Panc1 (cell line): ENCODE data around the gene TFE3. TPM values are rescaled to one million over a fixed set of nuclear protein-coding genes. Genes with fewer than 3 reads are reported as not detected.

ENCODE experiments used
- ATAC-seq: fragments of 200-7000 bp; cut with Tn5 transposase; 2 replicates; pipeline ENCODE4 v1.9.1; 2020; ENCODE audit warnings: mild to moderate bottlenecking, moderate library complexity
- BruUV-seq: library from RNA; stranded (reverse); fragments of 400-500 nt; replicated peaks from 2 replicates; lab custom pipeline; 2021; lab: Mats Ljungman, UMichigan
- CTCF ChIA-PET: fragments of 300-600 bp; sonication (Branson Sonifier 250); formaldehyde crosslinking; loops from one replicate; lab custom pipeline; 2022; ENCODE audit warnings: antibody characterized with exemption; lab: Charles Lee
- POLR2A ChIA-PET: fragments of 300-600 bp; sonication (Branson Sonifier 250); formaldehyde crosslinking; loops from one replicate; lab custom pipeline; 2022; ENCODE audit warnings: antibody characterized with exemption; lab: Charles Lee
- DNase-seq: peaks from one replicate; pipeline ENCODE4 v3.0.0-alpha.2; 2010; ENCODE audit warnings: low read depth, low spot score
- H3K27ac ChIP-seq: 2 replicates; pipeline ENCODE4 v1.5.1; 2011; ENCODE audit warnings: mild to moderate bottlenecking, low read length, inconsistent platforms
- H3K27me3 ChIP-seq: fragments of 200-500 bp; sonication (Bioruptor generic); 2 replicates; pipeline ENCODE4 v1.6.0; 2014; ENCODE audit warnings: low read length, inconsistent platforms; ENCODE audit not compliant: control insufficient read depth, insufficient read depth
- H3K36me3 ChIP-seq: fragments of 200-500 bp; sonication (Bioruptor generic); 2 replicates; pipeline ENCODE4 v1.5.1; 2014; ENCODE audit warnings: inconsistent platforms, mild to moderate bottlenecking, low read length, moderate library complexity; ENCODE audit not compliant: control insufficient read depth, insufficient read depth
- H3K4me1 ChIP-seq: 2 replicates; pipeline ENCODE4 v1.5.1; 2011; ENCODE audit warnings: inconsistent platforms, mild to moderate bottlenecking, low read length, moderate library complexity; ENCODE audit not compliant: control insufficient read depth, insufficient read depth
- H3K4me3 ChIP-seq, 2 experiments: 2 replicates each; pipeline ENCODE4 v1.5.1; 2011 to 2012; ENCODE audit warnings: low read depth in 2 of 2, low read length in 2 of 2, mild to moderate bottlenecking in 2 of 2, inconsistent platforms in 1 of 2, moderate library complexity in 1 of 2
- H3K9me3 ChIP-seq: fragments of 200-500 bp; sonication (Bioruptor generic); 2 replicates; pipeline ENCODE4 v1.5.1; 2014; ENCODE audit warnings: low read depth, mild to moderate bottlenecking, inconsistent platforms, low read length, moderate library complexity; ENCODE audit not compliant: control insufficient read depth, insufficient read depth
- POLR2AphosphoS5 ChIP-seq: IDR thresholded peaks from 2 replicates; pipeline ENCODE4 v1.6.1; 2012; ENCODE audit warnings: mild to moderate bottlenecking, low read depth, low read length, moderate library complexity
- SIN3A ChIP-seq: IDR thresholded peaks from 2 replicates; pipeline ENCODE4 v1.6.1; 2012; ENCODE audit warnings: low read depth, mild to moderate bottlenecking, low read length, moderate library complexity, borderline replicate concordance; ENCODE audit not compliant: insufficient read depth
- TCF7L2 ChIP-seq: IDR thresholded peaks from 2 replicates; pipeline ENCODE4 v1.6.1; 2011; ENCODE audit warnings: mild to moderate bottlenecking, low read depth, low read length, inconsistent platforms
- in situ Hi-C: cut with HindIII; loops from 2 replicates; pipeline ENCODE4 v1.10.0; 2016; ENCODE audit warnings: low sequenced_read_pairs, low pct_unique_long_range_greater_than_20kb
- intact Hi-C: fragments of 100-400 bp; cut with micrococcal nuclease; formaldehyde crosslinking; loops from one replicate; pipeline ENCODE4 v1.10.0; 2022; ENCODE audit not compliant: unreplicated experiment
- total RNA-seq: library from RNA; stranded (reverse); gene quantifications from one replicate; pipeline ENCODE4 v1.2.1, GENCODE V29; 2021; ENCODE audit not compliant: unreplicated experiment
- TF ChIP-seq, protein P1 (sequence below): fragments of 450-650 bp; IDR thresholded peaks from 2 replicates; pipeline ENCODE4 v1.5.1; 2017; ENCODE audit warnings: mild to moderate bottlenecking
- TF ChIP-seq, protein P2 (sequence below), 2 experiments: IDR thresholded peaks; 2 replicates each; pipeline ENCODE4 v1.6.1; 2011 to 2012; ENCODE audit warnings: low read depth in 2 of 2, control low read depth in 1 of 2, low read length in 1 of 2, mild to moderate bottlenecking in 1 of 2, moderate library complexity in 1 of 2; ENCODE audit not compliant: insufficient read depth in 1 of 2

TFE3 gene
- total RNA-seq, 1 experiment from 2014 or later = 45.9 TPM

DNA sequence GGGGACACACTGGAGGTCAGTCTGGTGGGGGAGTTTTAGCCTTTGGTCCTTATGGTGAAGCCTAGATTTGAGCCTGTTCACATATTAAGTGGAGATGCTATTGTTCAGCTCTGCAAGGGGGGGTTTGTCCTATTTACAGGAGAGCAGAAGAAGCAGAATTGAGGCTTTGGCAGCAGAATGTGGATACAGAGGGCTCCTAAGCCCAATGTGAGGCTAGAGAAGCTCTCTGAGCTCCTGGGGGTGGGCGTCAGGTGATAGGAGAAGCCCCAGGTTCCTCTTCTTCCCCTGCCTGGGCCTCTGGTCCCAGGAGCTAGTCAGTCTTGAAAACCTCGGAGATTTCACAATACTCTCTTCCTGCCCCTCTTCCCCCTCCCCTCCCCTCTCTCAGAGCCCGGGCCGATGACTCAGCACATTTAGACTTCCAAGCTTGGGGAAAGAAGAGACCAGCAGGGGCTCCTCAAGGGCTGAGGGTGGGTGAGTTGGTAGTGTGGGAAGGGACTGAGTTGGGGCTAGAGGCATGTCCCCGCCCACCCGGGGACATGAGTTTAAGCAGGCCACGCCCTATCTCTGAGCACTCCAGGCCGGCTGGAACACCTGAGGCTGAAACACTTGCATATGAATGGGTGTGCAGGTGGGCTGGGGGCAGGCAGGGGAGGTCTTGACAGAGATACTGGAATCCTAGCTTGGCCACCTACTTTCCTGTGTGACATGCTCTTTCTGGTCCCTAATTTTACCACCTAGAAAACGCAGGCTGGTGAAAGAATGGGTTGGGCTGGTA, 3.4 kb downstream of the TFE3 start:
- DNase-seq (no peak), ATAC-seq (no peak)
- no TSS peak for BruUV-seq
- Histone ChIP-seq H3K27ac (peak overlapping the region; percentile 57), H3K9me3 (no peaks in the 10 kb centered on the region), H3K27me3 (no peaks in the 10 kb centered on the region), H3K36me3 (no peaks in the 10 kb centered on the region; the same call in 1 of the 2 replicates), H3K4me3 (peak overlapping the region; percentile 38 to 73; a peak in 3 of 4 replicates), H3K4me1 (peaks cover 18% of the 10 kb centered on the region)
- in situ Hi-C loops = no loop called here
- intact Hi-C loops = loop anchor here (10.0 kb wide), 1 partner anchor 65 kb away; the partner anchor contains the start of gene KCND1
- POLR2A ChIA-PET = interaction anchor here (0.7 kb wide), 2 partner anchors 49 to 411 kb away, joined by 3 to 10 read pairs; no protein-coding TSS in a partner anchor
- TF ChIP-seq TCF7L2 = no peak
- TF ChIP-seq, protein P1, sequence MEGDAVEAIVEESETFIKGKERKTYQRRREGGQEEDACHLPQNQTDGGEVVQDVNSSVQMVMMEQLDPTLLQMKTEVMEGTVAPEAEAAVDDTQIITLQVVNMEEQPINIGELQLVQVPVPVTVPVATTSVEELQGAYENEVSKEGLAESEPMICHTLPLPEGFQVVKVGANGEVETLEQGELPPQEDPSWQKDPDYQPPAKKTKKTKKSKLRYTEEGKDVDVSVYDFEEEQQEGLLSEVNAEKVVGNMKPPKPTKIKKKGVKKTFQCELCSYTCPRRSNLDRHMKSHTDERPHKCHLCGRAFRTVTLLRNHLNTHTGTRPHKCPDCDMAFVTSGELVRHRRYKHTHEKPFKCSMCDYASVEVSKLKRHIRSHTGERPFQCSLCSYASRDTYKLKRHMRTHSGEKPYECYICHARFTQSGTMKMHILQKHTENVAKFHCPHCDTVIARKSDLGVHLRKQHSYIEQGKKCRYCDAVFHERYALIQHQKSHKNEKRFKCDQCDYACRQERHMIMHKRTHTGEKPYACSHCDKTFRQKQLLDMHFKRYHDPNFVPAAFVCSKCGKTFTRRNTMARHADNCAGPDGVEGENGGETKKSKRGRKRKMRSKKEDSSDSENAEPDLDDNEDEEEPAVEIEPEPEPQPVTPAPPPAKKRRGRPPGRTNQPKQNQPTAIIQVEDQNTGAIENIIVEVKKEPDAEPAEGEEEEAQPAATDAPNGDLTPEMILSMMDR = no peak
- no peak for TF ChIP-seq POLR2AphosphoS5
- TF ChIP-seq, protein P2, sequence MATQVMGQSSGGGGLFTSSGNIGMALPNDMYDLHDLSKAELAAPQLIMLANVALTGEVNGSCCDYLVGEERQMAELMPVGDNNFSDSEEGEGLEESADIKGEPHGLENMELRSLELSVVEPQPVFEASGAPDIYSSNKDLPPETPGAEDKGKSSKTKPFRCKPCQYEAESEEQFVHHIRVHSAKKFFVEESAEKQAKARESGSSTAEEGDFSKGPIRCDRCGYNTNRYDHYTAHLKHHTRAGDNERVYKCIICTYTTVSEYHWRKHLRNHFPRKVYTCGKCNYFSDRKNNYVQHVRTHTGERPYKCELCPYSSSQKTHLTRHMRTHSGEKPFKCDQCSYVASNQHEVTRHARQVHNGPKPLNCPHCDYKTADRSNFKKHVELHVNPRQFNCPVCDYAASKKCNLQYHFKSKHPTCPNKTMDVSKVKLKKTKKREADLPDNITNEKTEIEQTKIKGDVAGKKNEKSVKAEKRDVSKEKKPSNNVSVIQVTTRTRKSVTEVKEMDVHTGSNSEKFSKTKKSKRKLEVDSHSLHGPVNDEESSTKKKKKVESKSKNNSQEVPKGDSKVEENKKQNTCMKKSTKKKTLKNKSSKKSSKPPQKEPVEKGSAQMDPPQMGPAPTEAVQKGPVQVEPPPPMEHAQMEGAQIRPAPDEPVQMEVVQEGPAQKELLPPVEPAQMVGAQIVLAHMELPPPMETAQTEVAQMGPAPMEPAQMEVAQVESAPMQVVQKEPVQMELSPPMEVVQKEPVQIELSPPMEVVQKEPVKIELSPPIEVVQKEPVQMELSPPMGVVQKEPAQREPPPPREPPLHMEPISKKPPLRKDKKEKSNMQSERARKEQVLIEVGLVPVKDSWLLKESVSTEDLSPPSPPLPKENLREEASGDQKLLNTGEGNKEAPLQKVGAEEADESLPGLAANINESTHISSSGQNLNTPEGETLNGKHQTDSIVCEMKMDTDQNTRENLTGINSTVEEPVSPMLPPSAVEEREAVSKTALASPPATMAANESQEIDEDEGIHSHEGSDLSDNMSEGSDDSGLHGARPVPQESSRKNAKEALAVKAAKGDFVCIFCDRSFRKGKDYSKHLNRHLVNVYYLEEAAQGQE (IDR thresholded peaks at IDR 0.05; ENCODE audit: insufficient read depth in 1 of 2, low read depth in 2 of 2, low read length in 1 of 2) = no peak
- CTCF ChIA-PET = no interaction called here

DNA sequence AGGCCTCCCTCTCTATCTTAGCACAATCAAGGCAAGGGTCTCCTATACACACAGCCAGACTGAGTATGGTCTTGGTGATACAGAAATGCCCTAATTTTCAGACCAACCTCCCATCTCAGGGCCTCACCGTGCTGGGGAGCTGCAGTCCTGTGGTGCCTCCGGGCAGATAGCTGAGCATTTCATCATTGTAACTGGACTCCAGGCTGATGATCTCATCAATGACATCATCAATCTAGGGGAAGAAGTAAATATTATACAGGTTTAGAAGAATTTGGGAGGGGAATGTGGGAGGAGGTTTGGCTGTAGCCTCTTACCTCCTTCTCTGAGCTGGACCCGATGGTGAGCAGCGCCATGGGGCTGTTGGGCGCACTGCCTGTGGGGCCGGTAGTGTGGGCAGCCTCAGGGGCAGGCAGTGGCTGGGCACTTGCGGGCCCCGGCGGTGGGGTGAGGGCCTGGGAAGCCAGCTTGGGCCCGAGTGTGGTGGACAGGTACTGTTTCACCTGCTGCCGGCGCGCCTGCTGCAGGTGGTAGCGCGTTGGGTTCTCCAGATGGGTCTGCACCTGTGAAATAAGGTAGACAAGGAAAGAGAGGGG, 5.2 kb downstream of the TFE3 start:
- ATAC-seq (no peak), DNase-seq (no peak)
- no peak for TF ChIP-seq TCF7L2
- TF ChIP-seq SIN3A = no peak
- TF ChIP-seq, protein P1 = no peak
- no peak for TF ChIP-seq POLR2AphosphoS5
- TF ChIP-seq, protein P2 (IDR thresholded peaks at IDR 0.05; ENCODE audit: insufficient read depth in 1 of 2, low read depth in 2 of 2, low read length in 1 of 2) = no peak
- in situ Hi-C loops (no loop called here), intact Hi-C loops (no loop called here)
- Histone ChIP-seq H3K4me3 (no peak overlapping the region), H3K36me3 (no peaks in the 10 kb centered on the region; the same call in 1 of the 2 replicates), H3K4me1 (peaks cover 14% of the 10 kb centered on the region; the same call in 1 of the 2 replicates), H3K27me3 (no peaks in the 10 kb centered on the region), H3K27ac (no peak overlapping the region), H3K9me3 (no peaks in the 10 kb centered on the region)
- ChIA-PET POLR2A (no interaction called here), CTCF (no interaction called here)
- BruUV-seq = no TSS peak
